K562 (cell line): ENCODE measurements around the gene TNFRSF19. TPM values are rescaled to one million over a fixed set of nuclear protein-coding genes. Genes with fewer than 3 reads are reported as not detected.

Experiments used
- CBX3 ChIP-seq, 2 experiments: IDR thresholded peaks; 1 replicate in 1 of 2; 2 replicates in 1 of 2; pipeline ENCODE4 v1.6.1; 2012; ENCODE audit warnings: inconsistent platforms in 2 of 2, low read length in 2 of 2, borderline replicate concordance in 1 of 2, control low read depth in 1 of 2
- COPS2 ChIP-seq: fragments of 450-650 bp; conservative IDR thresholded peaks from 2 replicates; pipeline ENCODE4 v1.6.1; 2016; ENCODE audit warnings: mild to moderate bottlenecking, moderate library complexity
- DEAF1 ChIP-seq: fragments of 450-650 bp; formaldehyde crosslinking; IDR thresholded peaks from 2 replicates; pipeline ENCODE4 v1.4.0; 2020; ENCODE audit warnings: mild to moderate bottlenecking, moderate library complexity
- EZH2 ChIP-seq: IDR thresholded peaks from 2 replicates; pipeline ENCODE4 v1.6.1; 2012; ENCODE audit warnings: low read depth, mild to moderate bottlenecking, inconsistent platforms, low read length, borderline replicate concordance
- HMGN3 ChIP-seq: IDR thresholded peaks from 2 replicates; pipeline ENCODE4 v1.6.1; 2011; ENCODE audit warnings: borderline replicate concordance, low read depth, mild to moderate bottlenecking, mixed read lengths, low read length; ENCODE audit not compliant: insufficient read length; ENCODE audit errors: extremely low read depth
- IRF2 ChIP-seq: sonication (generic); formaldehyde crosslinking; IDR thresholded peaks from 2 replicates; pipeline ENCODE4 v1.8.1; 2022; ENCODE audit warnings: mild to moderate bottlenecking, missing genetic modification reagents
- MAFG ChIP-seq: fragments of 450-650 bp; conservative IDR thresholded peaks from 2 replicates; pipeline ENCODE4 v1.6.1; 2016; ENCODE audit warnings: missing genetic modification characterization, missing compliant biosample characterization
- NCOR1 ChIP-seq: fragments of 450-650 bp; IDR thresholded peaks from 2 replicates; pipeline ENCODE4 v1.6.1; 2016; ENCODE audit warnings: mild to moderate bottlenecking, moderate library complexity
- NRF1 ChIP-seq, 2 experiments: fragments of 450-650 bp; IDR thresholded peaks in 1 of 2; conservative IDR thresholded peaks in 1 of 2; 2 replicates each; pipeline ENCODE4 v1.6.1; 2014; ENCODE audit warnings: mild to moderate bottlenecking in 2 of 2
- OTX1 ChIP-seq: fragments of 450-650 bp; formaldehyde crosslinking; IDR thresholded peaks from 2 replicates; pipeline ENCODE4 v1.4.0; 2022; ENCODE audit warnings: mild to moderate bottlenecking
- PKNOX1 ChIP-seq: fragments of 450-650 bp; IDR thresholded peaks from 2 replicates; pipeline ENCODE4 v1.6.1; 2016
- REST ChIP-seq, 2 experiments: fragments of 450-650 bp; formaldehyde crosslinking in 1 of 2; IDR thresholded peaks; 2 replicates each; pipeline versions ENCODE4 v1.4.0 to v1.6.1; 2014 to 2020; ENCODE audit warnings: mild to moderate bottlenecking in 2 of 2, borderline replicate concordance in 1 of 2, low read depth in 1 of 2
- SAFB ChIP-seq: fragments of 200-400 bp; formaldehyde crosslinking; IDR thresholded peaks from 2 replicates; pipeline ENCODE4 v1.6.1; 2017; ENCODE audit warnings: low read depth, low read length, borderline replicate concordance
- SREBF1 ChIP-seq: fragments of 150-350 bp; IDR thresholded peaks from 2 replicates; pipeline ENCODE4 v1.6.1; 2014; ENCODE audit warnings: antibody characterized with exemption, low read depth, low read length, borderline replicate concordance
- TBP ChIP-seq: optimal IDR thresholded peaks from 2 replicates; pipeline ENCODE3; 2011; ENCODE audit warnings: low read depth, low read length, improper control_type of control experiment
- TCF7L2 ChIP-seq: fragments of 150-350 bp; IDR thresholded peaks from 2 replicates; pipeline ENCODE4 v1.6.1; 2016; ENCODE audit warnings: low read depth, mild to moderate bottlenecking, low read length, moderate library complexity
- WHSC1 ChIP-seq: IDR thresholded peaks from one replicate; pipeline ENCODE4 v1.6.1; 2012; ENCODE audit warnings: low read length, control low read depth, inconsistent platforms
- ZNF384 ChIP-seq: IDR thresholded peaks from 2 replicates; pipeline ENCODE4 v1.6.1; 2012; ENCODE audit warnings: low read depth, low read length, improper control_type of control experiment
- ZNF764 ChIP-seq: fragments of 250-450 bp; sonication (Bioruptor Pico); IDR thresholded peaks from 2 replicates; pipeline ENCODE4 v1.4.0; 2020; ENCODE audit warnings: low read depth, mild to moderate bottlenecking, moderate library complexity
- polyA plus RNA-seq, 8 experiments: library from polyadenylated mRNA; depleted of rRNA in 4 of 8; stranded (reverse) in 5 of 8; unstranded in 3 of 8; fragments of >200 nt; fragmentation: Nextera tagmentation in 2 of 8; fragmentation: Illumina TruSeq in 1 of 8; extraction: Ambion mirVana in 2 of 8; extraction: Trizol in 1 of 8; gene quantifications; 2 replicates each; pipeline versions ENCODE4 v1.2.1 to v1.2.3, GENCODE V29; 2011 to 2014; ENCODE audit warnings: inconsistent platforms in 1 of 8, missing spikeins in 1 of 8
- total RNA-seq, 7 experiments: library from RNA; depleted of rRNA in 6 of 7; stranded (reverse); fragments of >200 nt in 6 of 7; fragmentation: Illumina TruSeq in 2 of 7; extraction: Trizol in 2 of 7; gene quantifications; 2 replicates each; pipeline versions ENCODE4 v1.2.1 to v1.2.3, GENCODE V29; 2011 to 2021; ENCODE audit warnings: low replicate concordance in 1 of 7

TNFRSF19 gene
- total and polyA plus RNA-seq, 9 of the 15 experiments (the other 6 are each of a cell fraction or from before 2014, with no cell fraction given) = 0.01 to 0.07 TPM; not detected in 7

GRCh38 chr13:23715762-23716235 is 145.6 kb downstream of the TNFRSF19 start (continued):
- TF ChIP-seq OTX1 (CRISPR knock-in tag) = no peak
- TF ChIP-seq SAFB = no peak
- TF ChIP-seq NCOR1 = no peak
- TF ChIP-seq IRF2 (CRISPR knock-in tag) = no peak
- TF ChIP-seq DEAF1 (CRISPR knock-in tag) = peak; percentile 51
- no peak for TF ChIP-seq MAFG
- TF ChIP-seq TBP = no peak
- TF ChIP-seq SREBF1 = no peak
- TF ChIP-seq ZNF764 (CRISPR knock-in tag) = no peak
- TF ChIP-seq WHSC1 = no peak
- peak; percentile 66; the same call in 1 of the 2 replicates for TF ChIP-seq REST (IDR thresholded peaks at IDR 0.05; ENCODE audit: borderline replicate concordance)
- TF ChIP-seq REST (CRISPR knock-in tag; IDR thresholded peaks at IDR 0.05; ENCODE audit: low read depth) = no peak
- TF ChIP-seq HMGN3 = no peak
- TF ChIP-seq TCF7L2 = no peak
- TF ChIP-seq ZNF384 = no peak
- TF ChIP-seq NRF1 (conservative IDR thresholded peaks at IDR 0.05 in 1 of 2, IDR thresholded peaks at IDR 0.05 in 1 of 2) = peak; percentile 11 to 34; a peak in 1 of 4 replicates
- TF ChIP-seq CBX3 (IDR thresholded peaks at IDR 0.05; ENCODE audit: borderline replicate concordance in 1 of 2, low read length in 2 of 2) = no peak
- TF ChIP-seq PKNOX1 = no peak
- no peak for TF ChIP-seq COPS2
- no peak for TF ChIP-seq EZH2
